ENCODE measurements around the gene ATXN10.

ATXN10 gene

DNA sequence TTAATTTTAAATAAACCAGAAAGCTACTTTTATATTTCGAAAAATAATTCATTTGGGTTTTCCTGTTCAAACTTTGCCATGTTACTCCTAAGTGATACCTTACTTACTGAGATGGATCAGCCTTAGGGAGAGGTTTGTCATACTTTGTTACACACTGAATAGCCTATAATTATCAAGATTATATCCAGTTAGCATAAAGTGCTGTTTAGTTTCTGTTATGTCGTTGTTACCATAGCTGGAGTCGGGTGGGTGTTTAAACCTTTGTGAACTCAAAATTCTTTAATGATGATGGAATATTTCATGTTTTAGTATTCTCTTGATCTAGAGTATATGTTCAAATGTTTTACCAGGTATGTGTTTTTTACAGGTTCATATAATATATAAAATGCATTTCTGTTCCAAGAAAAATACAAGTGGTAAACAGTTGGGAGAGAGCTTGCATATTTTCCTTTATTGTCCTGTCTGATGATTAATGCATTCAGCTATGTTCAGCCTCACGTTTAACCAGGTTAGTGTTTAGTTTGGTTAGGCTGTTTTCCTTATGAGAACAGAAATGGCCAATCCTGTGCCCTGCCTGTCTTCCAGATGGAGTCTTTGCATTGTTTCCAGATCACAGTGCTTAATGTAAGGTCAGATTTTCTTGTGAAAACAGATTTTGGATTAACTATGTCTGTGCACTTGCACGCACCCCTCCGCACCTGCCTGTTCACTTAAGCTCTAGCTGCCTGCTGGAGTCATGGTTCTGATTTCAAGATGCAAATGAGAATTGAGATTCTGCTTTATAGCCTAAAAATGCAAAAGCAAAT is 105.6 kb downstream of the ATXN10 start:
- peak; percentile 58 for DNase-seq (ENCODE audit: low read depth, low spot score)
- in situ Hi-C loops (cut with HindIII; ENCODE audit: low sequenced_read_pairs): no loop called here
- H3K4me3 ChIP-seq (ENCODE audit: low read depth, low read length): no peak overlapping the region
- TF ChIP-seq, protein P1, sequence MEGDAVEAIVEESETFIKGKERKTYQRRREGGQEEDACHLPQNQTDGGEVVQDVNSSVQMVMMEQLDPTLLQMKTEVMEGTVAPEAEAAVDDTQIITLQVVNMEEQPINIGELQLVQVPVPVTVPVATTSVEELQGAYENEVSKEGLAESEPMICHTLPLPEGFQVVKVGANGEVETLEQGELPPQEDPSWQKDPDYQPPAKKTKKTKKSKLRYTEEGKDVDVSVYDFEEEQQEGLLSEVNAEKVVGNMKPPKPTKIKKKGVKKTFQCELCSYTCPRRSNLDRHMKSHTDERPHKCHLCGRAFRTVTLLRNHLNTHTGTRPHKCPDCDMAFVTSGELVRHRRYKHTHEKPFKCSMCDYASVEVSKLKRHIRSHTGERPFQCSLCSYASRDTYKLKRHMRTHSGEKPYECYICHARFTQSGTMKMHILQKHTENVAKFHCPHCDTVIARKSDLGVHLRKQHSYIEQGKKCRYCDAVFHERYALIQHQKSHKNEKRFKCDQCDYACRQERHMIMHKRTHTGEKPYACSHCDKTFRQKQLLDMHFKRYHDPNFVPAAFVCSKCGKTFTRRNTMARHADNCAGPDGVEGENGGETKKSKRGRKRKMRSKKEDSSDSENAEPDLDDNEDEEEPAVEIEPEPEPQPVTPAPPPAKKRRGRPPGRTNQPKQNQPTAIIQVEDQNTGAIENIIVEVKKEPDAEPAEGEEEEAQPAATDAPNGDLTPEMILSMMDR (IDR thresholded peaks at IDR 0.05; ENCODE audit: low read depth, low read length): no peak

DNA sequence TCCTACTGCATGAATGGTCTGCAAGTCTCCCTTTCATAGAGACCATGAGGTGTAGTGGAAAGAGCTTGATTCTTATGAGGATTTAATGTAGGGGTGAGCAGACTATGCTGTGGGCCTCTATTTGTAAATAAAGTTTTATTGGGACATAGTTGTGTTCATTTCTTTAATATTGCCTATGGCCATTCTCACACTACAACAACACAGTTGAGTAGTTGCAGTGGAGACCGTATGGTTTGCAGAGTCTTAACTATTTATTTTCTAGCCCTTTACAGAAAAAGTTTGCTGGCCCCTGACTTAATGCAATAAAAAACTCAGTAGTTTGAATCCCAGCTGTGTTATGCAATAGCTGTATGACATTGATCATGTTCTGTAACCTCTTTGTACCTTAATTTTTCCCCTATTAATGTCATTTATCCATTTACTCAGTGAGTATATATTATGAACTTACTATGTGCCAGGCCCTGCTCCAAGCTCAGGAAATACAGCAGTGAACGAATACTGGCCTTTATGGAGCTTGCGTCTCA is 106.3 kb downstream of the ATXN10 start:
- H3K4me3 ChIP-seq (ENCODE audit: low read depth, low read length): no peak overlapping the region
- in situ Hi-C loops (cut with HindIII; ENCODE audit: low sequenced_read_pairs): no loop called here
- TF ChIP-seq, protein P1 (IDR thresholded peaks at IDR 0.05; ENCODE audit: low read depth, low read length): no peak
- DNase-seq (ENCODE audit: low read depth, low spot score): no peak

DNA sequence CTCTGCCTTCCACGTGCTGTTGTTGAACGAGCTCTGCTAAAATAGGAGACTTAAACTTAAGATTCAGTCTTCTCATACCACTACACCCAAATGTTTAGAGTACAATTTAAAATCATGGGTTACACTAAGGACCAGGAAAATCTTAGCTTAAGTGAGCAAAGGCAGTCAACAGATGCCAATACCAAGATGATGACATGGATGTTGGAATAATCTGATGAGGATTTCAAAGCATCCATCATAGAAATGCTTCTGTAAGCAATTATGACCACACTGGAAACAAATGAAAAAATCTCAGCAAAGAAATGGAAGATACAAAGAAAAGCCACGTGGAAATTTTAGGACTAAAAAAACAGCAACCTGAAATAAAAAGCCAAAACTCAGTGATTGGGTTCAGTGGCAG is 109.8 kb downstream of the ATXN10 start:
- TF ChIP-seq, protein P1 (IDR thresholded peaks at IDR 0.05; ENCODE audit: low read depth, low read length): no peak
- in situ Hi-C loops (cut with HindIII; ENCODE audit: low sequenced_read_pairs): no loop called here
- no peak for DNase-seq (ENCODE audit: low read depth, low spot score)
- H3K4me3 ChIP-seq (ENCODE audit: low read depth, low read length): no peak overlapping the region

DNA sequence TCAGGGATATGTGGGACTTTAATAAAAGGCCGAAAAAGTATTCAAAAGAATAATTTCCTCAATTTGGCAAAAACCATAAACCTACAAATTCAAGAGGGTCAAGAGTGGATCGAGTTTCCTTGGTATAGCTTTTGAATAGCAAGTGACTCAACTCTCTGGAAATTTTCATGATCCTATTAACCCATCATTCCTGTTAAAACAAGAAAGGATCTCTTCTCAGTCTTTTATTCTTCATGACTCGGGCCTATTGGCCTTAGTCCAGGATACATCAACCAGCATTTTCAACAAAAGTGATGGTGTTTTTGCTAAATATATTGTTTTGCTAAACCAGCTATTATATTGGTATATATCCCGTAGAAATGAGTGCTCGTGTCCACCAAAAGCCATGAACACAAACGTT is 110.3 kb downstream of the ATXN10 start:
- H3K4me3 ChIP-seq (ENCODE audit: low read depth, low read length): no peak overlapping the region
- DNase-seq (ENCODE audit: low read depth, low spot score): no peak
- in situ Hi-C loops (cut with HindIII; ENCODE audit: low sequenced_read_pairs): no loop called here
- TF ChIP-seq, protein P1 (IDR thresholded peaks at IDR 0.05; ENCODE audit: low read depth, low read length): no peak

DNA sequence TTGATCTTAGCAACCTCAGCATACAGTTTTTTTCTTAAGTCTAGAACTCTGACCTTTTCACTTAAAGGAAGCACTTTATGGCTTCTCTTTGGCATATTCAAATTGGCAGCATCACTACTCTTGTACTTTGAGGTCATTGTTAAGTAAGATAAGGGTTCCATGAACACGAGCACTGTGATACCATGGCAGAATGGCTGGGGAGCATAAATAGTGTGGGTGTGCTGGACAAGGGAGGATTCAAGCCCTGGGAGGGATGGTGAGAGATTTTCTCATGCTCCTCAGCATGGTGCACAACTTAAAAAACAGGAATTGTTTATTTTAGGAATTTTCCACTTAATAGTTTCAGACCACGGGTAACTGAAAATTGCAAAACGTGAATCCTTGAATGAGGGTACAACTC is 111.4 kb downstream of the ATXN10 start:
- TF ChIP-seq, protein P1 (IDR thresholded peaks at IDR 0.05; ENCODE audit: low read depth, low read length): no peak
- in situ Hi-C loops (cut with HindIII; ENCODE audit: low sequenced_read_pairs): no loop called here
- peak; percentile 37 for DNase-seq (ENCODE audit: low read depth, low spot score)
- H3K4me3 ChIP-seq (ENCODE audit: low read depth, low read length): no peak overlapping the region

DNA sequence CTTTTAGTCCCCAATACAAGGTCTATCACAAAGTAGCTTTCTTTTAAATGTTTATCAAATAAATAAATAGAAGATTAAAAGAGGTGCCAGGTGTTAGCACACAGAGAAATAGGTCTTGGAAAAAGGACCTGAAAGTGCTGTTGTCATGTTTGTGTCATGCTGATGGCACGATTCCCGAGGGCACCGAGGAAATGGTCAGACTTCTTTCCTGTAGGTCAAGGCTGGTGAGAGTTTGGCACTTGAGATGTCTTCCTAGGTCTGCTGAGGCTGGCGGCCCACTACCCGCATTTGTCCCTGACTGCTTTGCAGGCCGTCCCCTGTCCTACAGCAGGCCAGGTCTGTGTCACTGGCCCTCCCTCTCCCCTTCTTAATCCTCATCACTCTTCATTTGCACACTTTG is 112.1 kb downstream of the ATXN10 start:
- no peak for DNase-seq (ENCODE audit: low read depth, low spot score)
- TF ChIP-seq, protein P1 (IDR thresholded peaks at IDR 0.05; ENCODE audit: low read depth, low read length): no peak
- no peak overlapping the region for H3K4me3 ChIP-seq (ENCODE audit: low read depth, low read length)
- in situ Hi-C loops (cut with HindIII; ENCODE audit: low sequenced_read_pairs): no loop called here

All from astrocyte of the spinal cord (primary cell).